K562 (cell line): ENCODE measurements around the gene TMEM208. TPM values are rescaled to one million over a fixed set of nuclear protein-coding genes. Genes with fewer than 3 reads are reported as not detected.

Experiments
- CREM ChIP-seq: IDR thresholded peaks from 2 replicates; pipeline ENCODE4 v1.6.1; 2014; ENCODE audit warnings: antibody characterized with exemption, low read depth
- CTBP1 ChIP-seq: fragments of 450-650 bp; IDR thresholded peaks from 2 replicates; pipeline ENCODE4 v1.6.1; 2016; ENCODE audit warnings: borderline replicate concordance
- HNRNPL ChIP-seq: fragments of 200-400 bp; formaldehyde crosslinking; IDR thresholded peaks from 2 replicates; pipeline ENCODE4 v1.6.1; 2017; ENCODE audit warnings: low read depth, mild to moderate bottlenecking, low read length
- KLF6 ChIP-seq: fragments of 250-450 bp; sonication (Bioruptor Pico); IDR thresholded peaks from 2 replicates; pipeline ENCODE4 v1.4.0; 2020; ENCODE audit warnings: mild to moderate bottlenecking, moderate library complexity, borderline replicate concordance
- L3MBTL2 ChIP-seq: fragments of 450-650 bp; IDR thresholded peaks from 2 replicates; pipeline ENCODE4 v1.6.1; 2016; ENCODE audit warnings: mild to moderate bottlenecking, moderate library complexity
- POLR3G ChIP-seq: IDR thresholded peaks from 2 replicates; pipeline ENCODE4 v1.6.1; 2011; ENCODE audit not compliant: insufficient read length, insufficient replicate concordance; ENCODE audit errors: extremely low read depth
- RBM14 ChIP-seq: fragments of 200-400 bp; formaldehyde crosslinking; IDR thresholded peaks from 2 replicates; pipeline ENCODE4 v1.6.1; 2018; ENCODE audit warnings: low read depth, mild to moderate bottlenecking, low read length, moderate library complexity, borderline replicate concordance; ENCODE audit not compliant: insufficient read depth
- SIN3A ChIP-seq, 2 experiments: fragments of 150-350 bp in 1 of 2; IDR thresholded peaks; 2 replicates each; pipeline ENCODE4 v1.6.1; 2011 to 2016; ENCODE audit warnings: borderline replicate concordance in 2 of 2, low read depth in 2 of 2, low read length in 2 of 2, mild to moderate bottlenecking in 2 of 2, moderate library complexity in 2 of 2; ENCODE audit not compliant: control insufficient read depth in 1 of 2
- SMAD4 ChIP-seq: fragments of 250-450 bp; sonication (Bioruptor Pico); conservative IDR thresholded peaks from 2 replicates; pipeline ENCODE4 v1.8.0; 2021; ENCODE audit warnings: inconsistent platforms, mild to moderate bottlenecking, moderate library complexity
- SRSF1 ChIP-seq: fragments of 200-400 bp; formaldehyde crosslinking; IDR thresholded peaks from 2 replicates; pipeline ENCODE4 v1.6.1; 2017; ENCODE audit warnings: mild to moderate bottlenecking, low read depth, low read length, moderate library complexity
- STAG1 ChIP-seq: sonication (generic); formaldehyde crosslinking; IDR thresholded peaks from 2 replicates; pipeline ENCODE4 v1.5.0; 2020; ENCODE audit warnings: missing genetic modification reagents, borderline replicate concordance
- XRCC5 ChIP-seq: fragments of 200-400 bp; formaldehyde crosslinking; IDR thresholded peaks from 2 replicates; pipeline ENCODE4 v1.6.1; 2017; ENCODE audit warnings: low read depth, mild to moderate bottlenecking, low read length
- polyA plus RNA-seq, 8 experiments: library from polyadenylated mRNA; depleted of rRNA in 4 of 8; stranded (reverse) in 5 of 8; unstranded in 3 of 8; fragments of >200 nt; fragmentation: Nextera tagmentation in 2 of 8; fragmentation: Illumina TruSeq in 1 of 8; extraction: Ambion mirVana in 2 of 8; extraction: Trizol in 1 of 8; gene quantifications; 2 replicates each; pipeline versions ENCODE4 v1.2.1 to v1.2.3, GENCODE V29; 2011 to 2014; ENCODE audit warnings: inconsistent platforms in 1 of 8, missing spikeins in 1 of 8
- total RNA-seq, 7 experiments: library from RNA; depleted of rRNA in 6 of 7; stranded (reverse); fragments of >200 nt in 6 of 7; fragmentation: Illumina TruSeq in 2 of 7; extraction: Trizol in 2 of 7; gene quantifications; 2 replicates each; pipeline versions ENCODE4 v1.2.1 to v1.2.3, GENCODE V29; 2011 to 2021; ENCODE audit warnings: low replicate concordance in 1 of 7
- TF ChIP-seq, protein P1 (sequence below): fragments of 450-650 bp; IDR thresholded peaks from 2 replicates; pipeline ENCODE4 v1.6.1; 2016; ENCODE audit warnings: missing biosample characterization, missing genetic modification characterization
- TF ChIP-seq, protein P2 (sequence below), 2 experiments: fragments of 200-800 bp in 1 of 2; sonication (Bioruptor generic) in 1 of 2; sonication (generic) in 1 of 2; formaldehyde crosslinking in 1 of 2; IDR thresholded peaks in 1 of 2; conservative IDR thresholded peaks in 1 of 2; 2 replicates each; pipeline versions ENCODE4 v1.5.0 to v1.6.1; 2016 to 2020; ENCODE audit warnings: missing compliant biosample characterization in 1 of 2, missing genetic modification characterization in 1 of 2, missing genetic modification reagents in 1 of 2
- TF ChIP-seq, protein P3 (sequence below): IDR thresholded peaks from 2 replicates; pipeline ENCODE4 v1.6.1; 2011; ENCODE audit warnings: borderline replicate concordance, low read depth, mild to moderate bottlenecking, moderate library complexity, low read length; ENCODE audit not compliant: insufficient read depth, poor library complexity, severe bottlenecking
- TF ChIP-seq, protein P4 (sequence below): fragments of 450-650 bp; IDR thresholded peaks from 2 replicates; pipeline ENCODE4 v1.6.1; 2017; ENCODE audit warnings: antibody characterized with exemption, mild to moderate bottlenecking

The TMEM208 gene
- total and polyA plus RNA-seq, 9 of the 15 experiments (the other 6 are each of a cell fraction or from before 2014, with no cell fraction given) = 31.8 to 239 (median 54.3) TPM

DNA sequence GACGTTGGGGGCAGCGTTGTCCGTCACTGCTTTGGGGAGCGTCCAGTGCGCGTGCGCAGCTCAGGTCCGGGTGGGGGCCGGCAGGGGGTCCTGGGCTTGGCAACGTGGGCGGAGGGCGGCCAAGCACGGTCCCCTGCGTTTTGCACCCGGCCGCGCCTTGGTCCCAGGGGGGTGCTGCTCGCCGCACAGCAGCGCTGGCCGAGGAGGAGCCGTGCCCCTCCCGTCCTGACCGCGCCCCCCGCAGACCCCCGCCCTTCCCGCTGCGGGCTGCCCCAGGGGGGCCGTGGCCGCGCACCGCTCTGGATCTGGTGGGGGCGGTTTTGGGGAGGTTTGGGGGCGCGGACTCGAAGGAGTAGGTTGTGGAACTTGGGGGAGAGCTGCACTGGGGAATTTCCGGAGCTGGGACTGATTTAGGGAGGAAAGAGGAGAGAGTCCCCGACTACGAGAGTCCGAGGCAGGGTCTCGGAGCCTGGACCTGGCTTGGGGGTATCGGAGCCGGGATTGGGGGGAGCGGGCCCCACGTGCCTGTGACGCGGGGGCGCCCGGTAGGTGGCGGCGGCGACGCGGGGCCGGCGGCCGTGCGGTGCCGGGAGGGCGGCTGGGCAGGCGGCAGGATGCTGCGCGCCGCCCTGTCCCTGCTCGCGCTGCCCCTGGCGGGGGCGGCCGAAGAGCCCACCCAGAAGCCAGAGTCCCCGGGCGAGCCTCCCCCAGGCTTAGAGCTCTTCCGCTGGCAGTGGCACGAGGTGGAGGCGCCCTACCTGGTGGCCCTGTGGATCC, 21.7 kb downstream of the TMEM208 start, which contains the start of gene SLC9A5 (continued):
- TF ChIP-seq, protein P1, sequence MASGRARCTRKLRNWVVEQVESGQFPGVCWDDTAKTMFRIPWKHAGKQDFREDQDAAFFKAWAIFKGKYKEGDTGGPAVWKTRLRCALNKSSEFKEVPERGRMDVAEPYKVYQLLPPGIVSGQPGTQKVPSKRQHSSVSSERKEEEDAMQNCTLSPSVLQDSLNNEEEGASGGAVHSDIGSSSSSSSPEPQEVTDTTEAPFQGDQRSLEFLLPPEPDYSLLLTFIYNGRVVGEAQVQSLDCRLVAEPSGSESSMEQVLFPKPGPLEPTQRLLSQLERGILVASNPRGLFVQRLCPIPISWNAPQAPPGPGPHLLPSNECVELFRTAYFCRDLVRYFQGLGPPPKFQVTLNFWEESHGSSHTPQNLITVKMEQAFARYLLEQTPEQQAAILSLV (tag) = no peak
- TF ChIP-seq CTBP1 = peak; percentile 57; the same call in 1 of the 2 replicates
- TF ChIP-seq, protein P2, sequence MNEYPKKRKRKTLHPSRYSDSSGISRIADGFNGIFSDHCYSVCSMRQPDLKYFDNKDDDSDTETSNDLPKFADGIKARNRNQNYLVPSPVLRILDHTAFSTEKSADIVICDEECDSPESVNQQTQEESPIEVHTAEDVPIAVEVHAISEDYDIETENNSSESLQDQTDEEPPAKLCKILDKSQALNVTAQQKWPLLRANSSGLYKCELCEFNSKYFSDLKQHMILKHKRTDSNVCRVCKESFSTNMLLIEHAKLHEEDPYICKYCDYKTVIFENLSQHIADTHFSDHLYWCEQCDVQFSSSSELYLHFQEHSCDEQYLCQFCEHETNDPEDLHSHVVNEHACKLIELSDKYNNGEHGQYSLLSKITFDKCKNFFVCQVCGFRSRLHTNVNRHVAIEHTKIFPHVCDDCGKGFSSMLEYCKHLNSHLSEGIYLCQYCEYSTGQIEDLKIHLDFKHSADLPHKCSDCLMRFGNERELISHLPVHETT (CRISPR knock-in tag; conservative IDR thresholded peaks at IDR 0.05 in 1 of 2, IDR thresholded peaks at IDR 0.05 in 1 of 2) = 0 out of 4 replicates have a peak, but pooled peaks of 1 of the 2 experiments have one; percentile 41
- TF ChIP-seq RBM14 = no peak
- TF ChIP-seq, protein P3, sequence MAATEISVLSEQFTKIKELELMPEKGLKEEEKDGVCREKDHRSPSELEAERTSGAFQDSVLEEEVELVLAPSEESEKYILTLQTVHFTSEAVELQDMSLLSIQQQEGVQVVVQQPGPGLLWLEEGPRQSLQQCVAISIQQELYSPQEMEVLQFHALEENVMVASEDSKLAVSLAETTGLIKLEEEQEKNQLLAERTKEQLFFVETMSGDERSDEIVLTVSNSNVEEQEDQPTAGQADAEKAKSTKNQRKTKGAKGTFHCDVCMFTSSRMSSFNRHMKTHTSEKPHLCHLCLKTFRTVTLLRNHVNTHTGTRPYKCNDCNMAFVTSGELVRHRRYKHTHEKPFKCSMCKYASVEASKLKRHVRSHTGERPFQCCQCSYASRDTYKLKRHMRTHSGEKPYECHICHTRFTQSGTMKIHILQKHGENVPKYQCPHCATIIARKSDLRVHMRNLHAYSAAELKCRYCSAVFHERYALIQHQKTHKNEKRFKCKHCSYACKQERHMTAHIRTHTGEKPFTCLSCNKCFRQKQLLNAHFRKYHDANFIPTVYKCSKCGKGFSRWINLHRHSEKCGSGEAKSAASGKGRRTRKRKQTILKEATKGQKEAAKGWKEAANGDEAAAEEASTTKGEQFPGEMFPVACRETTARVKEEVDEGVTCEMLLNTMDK = peak; percentile 82
- TF ChIP-seq, protein P4, sequence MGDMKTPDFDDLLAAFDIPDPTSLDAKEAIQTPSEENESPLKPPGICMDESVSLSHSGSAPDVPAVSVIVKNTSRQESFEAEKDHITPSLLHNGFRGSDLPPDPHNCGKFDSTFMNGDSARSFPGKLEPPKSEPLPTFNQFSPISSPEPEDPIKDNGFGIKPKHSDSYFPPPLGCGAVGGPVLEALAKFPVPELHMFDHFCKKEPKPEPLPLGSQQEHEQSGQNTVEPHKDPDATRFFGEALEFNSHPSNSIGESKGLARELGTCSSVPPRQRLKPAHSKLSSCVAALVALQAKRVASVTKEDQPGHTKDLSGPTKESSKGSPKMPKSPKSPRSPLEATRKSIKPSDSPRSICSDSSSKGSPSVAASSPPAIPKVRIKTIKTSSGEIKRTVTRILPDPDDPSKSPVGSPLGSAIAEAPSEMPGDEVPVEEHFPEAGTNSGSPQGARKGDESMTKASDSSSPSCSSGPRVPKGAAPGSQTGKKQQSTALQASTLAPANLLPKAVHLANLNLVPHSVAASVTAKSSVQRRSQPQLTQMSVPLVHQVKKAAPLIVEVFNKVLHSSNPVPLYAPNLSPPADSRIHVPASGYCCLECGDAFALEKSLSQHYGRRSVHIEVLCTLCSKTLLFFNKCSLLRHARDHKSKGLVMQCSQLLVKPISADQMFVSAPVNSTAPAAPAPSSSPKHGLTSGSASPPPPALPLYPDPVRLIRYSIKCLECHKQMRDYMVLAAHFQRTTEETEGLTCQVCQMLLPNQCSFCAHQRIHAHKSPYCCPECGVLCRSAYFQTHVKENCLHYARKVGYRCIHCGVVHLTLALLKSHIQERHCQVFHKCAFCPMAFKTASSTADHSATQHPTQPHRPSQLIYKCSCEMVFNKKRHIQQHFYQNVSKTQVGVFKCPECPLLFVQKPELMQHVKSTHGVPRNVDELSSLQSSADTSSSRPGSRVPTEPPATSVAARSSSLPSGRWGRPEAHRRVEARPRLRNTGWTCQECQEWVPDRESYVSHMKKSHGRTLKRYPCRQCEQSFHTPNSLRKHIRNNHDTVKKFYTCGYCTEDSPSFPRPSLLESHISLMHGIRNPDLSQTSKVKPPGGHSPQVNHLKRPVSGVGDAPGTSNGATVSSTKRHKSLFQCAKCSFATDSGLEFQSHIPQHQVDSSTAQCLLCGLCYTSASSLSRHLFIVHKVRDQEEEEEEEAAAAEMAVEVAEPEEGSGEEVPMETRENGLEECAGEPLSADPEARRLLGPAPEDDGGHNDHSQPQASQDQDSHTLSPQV = peak; percentile 78
- TF ChIP-seq XRCC5 = no peak
- peak; percentile 41; the same call in 1 of the 2 replicates for TF ChIP-seq CREM
- 0 out of 2 replicates have a peak, but pooled peaks have one; percentile 21 for TF ChIP-seq HNRNPL
- TF ChIP-seq SIN3A (IDR thresholded peaks at IDR 0.05; ENCODE audit: borderline replicate concordance in 2 of 2, control insufficient read depth in 1 of 2, low read depth in 2 of 2, low read length in 2 of 2) = peak in 1 of 2 experiments; percentile 35; a peak in 1 of 4 replicates
- peak; percentile 96 for TF ChIP-seq L3MBTL2
- no peak for TF ChIP-seq KLF6 (CRISPR knock-in tag)
- TF ChIP-seq SRSF1 = no peak
- peak; percentile 20; the same call in 1 of the 2 replicates for TF ChIP-seq STAG1 (CRISPR knock-in tag)
- no peak for TF ChIP-seq POLR3G
- TF ChIP-seq SMAD4 (CRISPR knock-in tag) = peak; percentile 68
